GM18873 (cell line): ENCODE measurements around the gene KCNB1.

ENCODE experiments used
- ATAC-seq: cut with Tn5 transposase; IDR thresholded peaks from one replicate; pipeline ENCODE4 v1.9.1; 2021; ENCODE audit warnings: mild to moderate bottlenecking, moderate library complexity, moderate number of reproducible peaks; ENCODE audit not compliant: unreplicated experiment, low FRiP score

The KCNB1 gene

DNA sequence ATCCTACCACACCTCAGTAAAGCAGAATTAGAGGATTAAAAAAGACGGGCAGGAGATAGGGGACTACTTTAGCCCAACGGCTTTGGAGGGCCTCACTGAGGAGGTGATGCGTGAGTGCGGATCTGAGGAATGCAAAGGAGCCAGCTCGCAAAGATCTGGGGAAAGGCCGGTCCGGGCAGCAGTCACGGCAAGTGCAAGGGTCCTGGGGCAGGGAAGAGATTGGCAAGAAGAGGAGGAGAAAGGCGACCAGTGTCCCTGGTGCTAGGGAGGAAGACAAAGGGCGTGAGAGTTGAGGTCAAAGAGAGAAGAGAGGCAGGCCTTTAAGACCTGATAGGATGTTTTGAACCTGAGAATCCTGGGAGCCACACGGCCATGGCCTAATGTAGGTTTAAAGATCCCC, 86.8 kb downstream of the KCNB1 start:
- no peak for ATAC-seq

DNA sequence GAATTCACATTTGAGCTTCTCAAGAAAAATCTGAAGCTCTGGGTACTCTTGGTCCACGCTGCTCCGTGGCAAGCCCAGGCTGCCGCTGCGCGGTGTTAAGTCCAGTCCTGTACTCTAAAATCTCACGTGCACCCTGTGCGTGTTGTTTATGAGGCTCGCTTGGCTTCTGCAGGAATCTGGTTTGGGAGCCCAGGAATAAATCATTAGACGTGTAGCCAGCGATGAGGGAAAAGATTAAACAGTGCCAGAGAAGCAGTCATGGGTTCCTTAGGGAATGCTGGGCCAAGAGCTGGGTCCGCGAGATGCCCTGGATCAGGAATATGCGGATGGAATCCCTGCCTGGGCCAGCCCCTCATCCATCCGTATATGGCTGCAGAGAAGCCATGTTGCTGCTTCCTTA, 87.3 kb downstream of the KCNB1 start:
- ATAC-seq, result no peak

DNA sequence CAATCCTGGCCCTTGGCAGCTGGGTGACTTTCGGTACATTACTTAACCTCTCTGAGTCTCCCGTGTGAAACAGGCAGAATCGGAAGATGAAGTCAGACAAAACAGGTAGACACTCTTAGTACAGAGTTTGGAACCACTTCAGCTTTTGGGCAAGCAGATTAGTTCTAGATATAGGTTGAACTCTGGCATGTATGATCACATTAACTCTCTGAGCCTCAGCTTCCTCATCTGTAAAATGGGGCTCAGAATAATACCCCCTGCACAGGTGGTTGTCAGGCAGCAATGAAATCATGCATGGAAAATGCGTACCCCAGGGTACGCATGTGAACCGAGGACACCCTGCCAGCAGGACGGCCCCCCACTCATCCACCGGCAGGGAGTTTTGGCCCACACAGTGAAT, 87.7 kb downstream of the KCNB1 start:
- ATAC-seq, result no peak

DNA sequence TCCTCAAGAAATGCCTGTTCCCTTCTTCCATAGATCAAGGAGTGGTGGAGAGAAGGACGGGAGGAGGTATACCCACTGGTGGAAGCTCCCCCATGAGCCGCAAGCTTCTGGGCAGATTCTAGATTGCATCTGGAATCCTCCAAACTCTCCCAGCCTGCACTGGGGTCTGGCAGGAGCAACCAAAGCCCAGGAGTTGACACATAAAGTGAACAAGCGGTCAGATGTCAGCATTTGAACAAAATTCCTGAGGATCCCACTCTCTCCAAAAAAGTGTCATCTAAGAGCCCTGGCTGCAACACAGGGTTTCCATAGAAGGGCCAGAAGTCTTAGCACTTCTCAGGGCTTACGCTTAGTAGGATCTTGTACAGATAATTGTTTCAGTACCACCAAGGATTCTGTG, 88.2 kb downstream of the KCNB1 start:
- ATAC-seq, result no peak

DNA sequence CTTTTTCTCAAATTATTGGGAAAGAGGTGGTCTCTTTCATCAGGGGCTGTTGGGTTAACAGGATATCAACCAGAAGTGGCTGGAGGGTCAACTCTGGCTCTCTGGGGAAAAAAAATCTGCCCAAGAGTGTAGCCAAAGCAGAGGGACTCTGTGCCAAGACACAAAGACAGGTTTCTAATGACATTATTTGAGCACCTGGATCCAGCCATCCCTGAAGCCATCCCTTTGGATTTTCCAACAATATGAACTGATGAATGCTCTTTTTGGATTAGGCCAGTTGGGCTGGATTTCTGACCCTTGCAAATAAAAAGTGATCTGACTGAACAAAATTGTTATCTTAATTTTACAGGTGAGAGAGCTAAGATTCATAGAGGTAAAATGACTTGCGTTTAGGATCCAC, 88.7 kb downstream of the KCNB1 start:
- no peak for ATAC-seq

DNA sequence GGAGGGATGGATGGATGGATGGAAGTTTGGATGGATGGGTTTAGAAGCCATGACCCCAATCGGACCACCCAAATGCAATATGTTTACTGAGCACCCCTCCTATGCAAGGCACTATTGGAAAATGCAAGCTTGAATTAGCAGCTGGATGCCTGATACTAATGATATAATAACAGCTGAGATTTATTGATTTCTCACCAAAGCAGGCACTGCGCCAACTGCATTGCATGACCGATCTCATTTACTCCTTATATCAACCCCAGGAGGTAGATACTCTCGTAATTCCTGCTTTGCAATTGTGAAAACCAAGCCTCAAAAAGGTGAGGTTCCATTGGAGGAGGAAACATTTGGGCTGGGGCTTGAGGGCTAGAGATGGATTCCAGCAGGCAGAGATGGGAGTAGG, 89.7 kb downstream of the KCNB1 start:
- ATAC-seq, result no peak

DNA sequence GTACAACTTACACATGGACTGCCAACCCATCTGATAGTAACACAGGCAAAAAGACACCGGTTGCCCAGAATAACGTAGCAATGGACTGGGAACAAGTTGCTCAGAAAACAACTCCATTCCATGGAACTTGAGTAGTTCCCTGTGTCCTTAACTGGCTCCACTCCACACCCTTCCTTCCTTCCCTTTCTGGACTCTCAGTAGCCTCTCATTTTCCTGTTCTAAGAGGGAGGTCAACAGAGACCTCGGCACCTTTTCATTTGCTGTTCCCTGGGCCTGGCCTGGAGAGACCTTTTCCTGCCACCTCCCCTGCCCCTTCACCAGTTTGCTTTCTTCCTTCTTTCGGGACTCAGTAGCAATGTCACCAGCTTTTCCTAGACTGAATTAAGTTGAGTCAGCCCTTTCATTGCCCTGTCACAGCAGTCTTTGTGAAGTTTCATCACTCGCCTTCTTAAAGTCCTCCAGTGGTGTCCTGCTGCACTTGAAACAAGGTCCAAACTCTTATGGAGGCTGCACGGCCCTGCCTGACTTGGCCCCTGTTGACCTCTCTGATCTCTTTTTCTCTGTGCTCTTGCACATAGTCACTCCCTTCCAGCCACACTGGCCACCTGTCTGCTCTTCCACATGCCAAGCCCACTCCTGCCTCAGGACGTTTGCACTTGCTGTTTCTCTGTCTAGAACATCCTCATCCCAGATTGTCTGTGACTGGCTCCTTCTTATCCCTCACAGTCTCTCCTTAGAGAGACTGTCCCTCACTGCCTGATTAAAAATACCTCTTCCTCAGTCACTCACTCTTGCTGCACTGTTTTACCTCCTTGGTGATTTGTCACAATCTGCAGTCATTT, 90.8 kb downstream of the KCNB1 start:
- no peak for ATAC-seq

DNA sequence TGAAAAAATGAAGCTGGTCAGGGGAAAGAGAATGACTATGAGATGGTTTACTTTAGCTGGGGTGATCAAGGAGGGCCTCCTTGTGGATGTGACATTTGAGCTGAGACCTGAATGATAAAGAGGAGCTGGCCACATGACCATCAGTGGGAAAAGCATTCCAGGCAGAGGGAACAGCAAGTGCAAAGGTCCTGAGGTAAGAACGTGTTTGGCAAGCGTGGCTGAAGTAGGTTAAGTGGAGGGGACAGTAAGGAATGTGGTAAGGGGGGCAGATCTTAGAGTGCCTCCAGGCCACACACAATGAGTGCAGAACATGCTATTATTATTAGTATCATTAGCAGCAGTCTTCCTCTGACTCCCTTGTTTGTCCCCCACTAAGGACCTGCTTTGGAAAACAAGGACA, 92.6 kb downstream of the KCNB1 start:
- no peak for ATAC-seq

DNA sequence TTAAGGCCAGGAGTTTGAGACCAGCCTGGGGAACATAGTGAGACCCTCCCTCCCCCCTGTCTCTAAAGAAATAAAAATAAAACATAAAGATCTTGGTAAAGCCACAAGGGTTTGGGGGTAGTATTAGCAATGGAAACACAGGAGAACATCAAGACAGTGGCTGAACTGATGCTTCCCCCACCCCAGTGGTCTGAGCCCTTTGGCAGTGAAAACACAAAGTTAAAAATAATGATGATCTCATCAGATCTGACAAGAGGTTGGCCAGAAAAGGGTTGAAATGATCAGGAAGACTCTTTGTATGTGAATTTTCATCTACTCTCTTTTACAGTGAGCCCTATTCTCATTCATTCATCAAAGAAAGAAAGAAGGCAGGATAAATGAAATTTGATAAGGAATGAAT, 93.7 kb downstream of the KCNB1 start:
- no peak for ATAC-seq

DNA sequence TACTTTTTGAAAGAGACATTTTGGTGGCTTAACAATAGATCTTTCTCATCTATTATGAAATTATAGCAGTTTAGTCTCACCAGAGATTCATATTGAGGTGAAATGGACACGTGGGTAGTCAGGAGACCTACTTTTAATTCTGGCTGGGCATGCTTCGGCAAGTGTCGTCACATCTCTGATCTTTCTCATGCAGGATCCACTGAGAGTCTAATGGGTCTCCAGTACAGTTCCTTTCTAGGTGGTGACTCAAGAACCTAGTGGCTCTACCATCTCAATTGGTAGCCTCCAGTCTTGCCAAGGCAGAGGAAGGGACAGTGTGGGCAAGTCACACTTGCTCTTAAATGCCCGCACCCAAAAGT, 94.9 kb downstream of the KCNB1 start:
- ATAC-seq, result no peak

DNA sequence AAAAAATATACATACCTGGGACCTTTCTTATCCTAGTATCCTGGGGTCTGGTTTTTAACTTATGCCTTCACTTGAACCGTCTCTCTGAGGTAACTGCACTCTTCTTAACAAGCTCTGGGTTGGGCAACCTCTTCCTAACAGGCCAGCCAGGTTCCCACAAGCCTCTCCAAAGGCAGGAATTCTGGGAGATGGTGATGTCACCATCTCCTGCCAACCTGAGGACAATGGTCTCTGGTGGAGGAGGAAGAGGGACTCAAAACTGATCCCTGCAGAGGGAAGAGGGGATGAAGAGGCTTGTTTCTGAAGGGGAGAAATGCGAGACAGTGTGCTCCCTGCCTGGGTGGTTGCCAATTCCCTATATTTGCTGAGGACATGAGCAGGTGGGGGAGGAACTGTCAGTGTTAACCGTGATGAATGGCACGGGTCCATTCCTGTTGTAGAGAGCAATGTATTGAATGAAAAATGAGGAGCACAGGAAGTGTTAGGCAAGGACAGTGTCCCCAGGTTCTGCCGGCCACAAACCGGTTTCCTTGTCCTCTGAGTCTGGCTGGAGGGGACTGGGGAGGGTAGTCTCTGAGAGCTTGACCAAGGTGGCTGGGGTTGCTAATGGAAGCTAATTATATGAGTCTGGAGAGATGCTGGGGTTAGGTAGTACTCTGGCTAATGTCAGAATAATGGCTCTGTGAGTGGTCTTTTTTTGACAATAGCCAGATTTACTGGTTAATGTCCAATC, 95.5 kb downstream of the KCNB1 start:
- no peak for ATAC-seq

DNA sequence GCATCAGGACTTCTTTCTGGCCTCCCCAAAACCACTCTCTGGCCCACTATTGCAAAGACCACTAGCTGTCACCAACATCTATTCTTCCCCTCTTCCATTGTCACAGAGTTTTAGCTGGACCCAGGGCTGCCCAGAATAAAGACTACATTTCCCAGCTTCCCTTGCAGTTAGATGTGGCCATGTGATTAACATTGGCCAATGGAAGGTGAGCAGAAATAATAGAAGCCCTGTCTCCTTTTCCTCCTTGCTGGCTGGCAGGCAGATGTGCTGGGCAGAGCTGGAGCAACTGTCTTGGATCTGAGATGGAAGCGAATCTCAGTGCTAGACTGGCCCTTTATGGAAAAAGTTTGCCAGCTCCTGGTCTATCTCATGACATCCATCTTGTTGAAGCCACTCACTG, 97.0 kb downstream of the KCNB1 start:
- ATAC-seq, result no peak

DNA sequence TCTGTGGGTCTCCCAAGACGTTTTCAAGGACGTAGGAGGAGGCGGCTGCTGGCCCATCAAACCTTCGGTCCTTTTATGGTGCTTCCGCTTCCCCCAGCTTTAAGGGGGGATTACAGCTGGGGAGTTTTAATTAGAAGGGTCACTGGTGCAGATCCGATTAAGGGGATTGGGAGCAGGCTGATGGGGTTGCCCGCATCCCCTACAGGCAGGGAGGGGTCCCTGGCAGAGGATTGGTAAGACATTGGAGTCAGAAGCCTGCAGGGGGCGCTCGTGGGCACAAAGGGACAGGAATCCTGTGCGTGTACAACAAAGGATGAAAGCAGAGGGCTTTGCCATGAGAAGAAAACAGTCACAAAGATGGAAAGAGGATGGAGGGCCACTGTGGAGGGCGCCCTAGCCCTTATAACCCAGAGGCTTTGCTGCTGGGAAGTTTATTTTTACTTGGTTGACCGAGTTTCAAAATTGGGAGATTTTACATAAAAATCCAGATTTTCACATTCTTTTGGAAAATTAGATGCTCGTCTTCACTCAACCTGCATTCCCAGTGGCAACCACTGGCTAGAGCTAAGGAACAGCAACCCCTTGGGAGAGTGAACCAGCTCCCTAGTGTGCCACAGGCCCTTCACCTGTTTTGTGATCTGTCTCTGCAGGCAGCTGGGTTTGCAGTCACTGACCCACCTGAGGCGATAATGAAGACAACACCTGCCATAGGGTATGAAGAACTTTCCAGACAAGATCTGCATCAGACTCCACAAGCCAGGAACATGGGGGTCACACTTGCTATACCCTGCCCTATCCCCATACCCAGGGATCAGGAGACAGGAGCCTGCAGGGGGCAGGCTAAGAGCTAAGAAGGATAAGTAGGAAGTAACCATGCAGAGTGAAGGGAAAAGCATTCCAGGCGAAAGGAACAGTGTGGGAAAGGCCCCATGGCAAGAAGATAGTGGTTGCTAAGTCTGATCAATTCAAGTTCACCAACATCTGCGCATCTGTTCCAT, 97.7 kb downstream of the KCNB1 start:
- no peak for ATAC-seq

DNA sequence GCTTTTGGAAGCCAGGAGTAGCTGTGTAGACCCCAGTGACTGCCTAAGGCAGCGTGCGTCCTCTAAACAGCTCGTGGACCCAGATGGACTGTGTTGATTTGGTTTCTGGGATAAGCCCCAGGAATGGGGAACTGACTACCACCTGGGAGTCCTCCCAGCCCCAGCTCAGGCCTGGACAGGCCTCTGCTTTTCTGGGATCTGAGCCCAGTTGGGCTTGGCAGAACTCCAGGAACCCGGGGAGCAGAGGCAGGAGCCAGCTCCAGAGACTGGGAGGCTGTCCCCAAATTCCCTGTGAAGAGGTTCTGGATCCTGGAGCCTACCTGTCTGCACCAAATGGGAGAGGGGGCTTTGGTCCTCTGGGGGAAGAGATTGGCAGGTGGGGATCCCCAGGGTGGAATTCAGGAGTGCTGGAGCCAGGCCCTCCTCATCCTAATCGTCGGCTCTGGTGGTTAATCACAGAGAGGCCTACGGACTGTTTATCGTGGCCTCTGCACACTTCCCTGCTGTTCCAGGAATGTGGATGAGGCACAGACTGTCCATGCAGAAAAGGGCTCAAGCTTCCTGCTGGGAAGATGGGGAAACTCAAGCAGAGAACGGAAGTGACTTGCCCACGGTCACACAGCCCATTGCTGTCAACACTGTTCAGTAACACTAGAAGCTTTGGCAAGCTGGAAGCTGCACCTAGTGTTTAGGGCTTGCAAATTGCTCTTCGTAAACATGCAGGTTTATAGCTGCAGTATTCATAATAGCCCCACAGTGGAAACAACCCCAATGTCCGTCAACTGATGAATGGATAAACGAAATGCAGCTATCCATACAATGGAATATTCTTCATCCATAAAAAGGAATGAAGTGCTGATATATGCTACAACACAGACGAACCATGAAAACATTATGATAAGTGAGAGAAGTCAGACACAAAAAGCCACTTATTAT, 100.6 kb downstream of the KCNB1 start:
- ATAC-seq, result no peak

DNA sequence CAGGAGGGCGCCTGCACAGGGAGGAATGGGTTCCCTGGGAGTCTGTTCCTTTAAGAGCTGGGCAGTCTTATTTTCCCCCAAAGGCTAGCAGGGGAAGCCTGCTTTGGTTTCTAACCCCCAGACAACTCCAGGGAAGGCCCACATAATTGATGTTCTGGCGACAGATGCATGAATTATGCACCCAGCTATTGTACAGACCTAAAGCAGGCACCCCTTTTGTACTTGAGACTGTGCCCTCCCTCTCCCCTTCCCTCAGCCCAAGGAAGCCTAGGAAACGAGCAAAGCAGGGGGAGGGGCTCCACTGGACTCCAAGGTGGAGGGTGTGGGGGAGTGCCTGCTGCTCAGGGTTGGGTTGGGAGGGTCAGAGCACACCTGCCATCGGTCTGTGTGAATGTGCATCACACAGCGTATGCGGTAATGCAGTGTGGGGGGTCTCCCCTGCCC, 102.1 kb downstream of the KCNB1 start:
- ATAC-seq, result no peak

DNA sequence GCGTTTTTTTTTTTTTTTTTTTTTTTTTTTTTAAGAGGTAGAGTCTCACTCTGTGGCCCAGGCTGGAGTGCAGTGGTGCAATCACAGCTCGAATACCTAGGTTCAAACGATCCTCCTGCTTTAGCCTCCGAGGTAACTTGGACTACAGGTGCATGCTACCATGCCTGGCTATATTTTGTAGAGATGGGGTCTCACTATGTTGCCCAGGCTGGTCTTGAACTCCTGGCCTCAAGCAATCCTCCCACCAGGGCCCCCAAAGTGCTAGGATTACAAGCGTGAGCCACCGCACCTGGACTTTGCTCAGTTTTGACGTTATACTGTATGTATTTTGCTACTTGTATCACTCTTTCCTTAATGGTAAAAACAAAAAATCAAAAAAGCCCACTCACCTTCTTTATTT, 103.1 kb downstream of the KCNB1 start:
- ATAC-seq, result no peak

DNA sequence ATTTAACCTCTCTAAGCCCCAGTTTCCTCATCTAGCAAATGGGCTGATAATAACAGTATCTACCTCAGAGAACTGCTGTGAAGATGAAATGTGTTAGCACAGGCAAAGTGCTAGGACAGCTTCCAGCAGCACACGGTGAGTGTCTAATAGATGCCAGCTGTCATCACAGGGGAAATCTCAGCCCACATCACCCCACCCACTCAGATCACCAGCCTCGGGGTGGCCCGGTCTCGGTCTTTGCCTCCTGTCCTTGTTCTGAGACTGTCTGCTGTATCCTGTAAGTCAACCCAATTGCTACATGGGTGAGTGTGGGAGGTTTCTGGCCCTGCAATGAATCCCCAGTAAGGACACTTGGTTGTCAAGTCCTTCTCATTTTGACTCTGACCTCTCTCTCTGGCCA, 105.1 kb downstream of the KCNB1 start:
- no peak for ATAC-seq

DNA sequence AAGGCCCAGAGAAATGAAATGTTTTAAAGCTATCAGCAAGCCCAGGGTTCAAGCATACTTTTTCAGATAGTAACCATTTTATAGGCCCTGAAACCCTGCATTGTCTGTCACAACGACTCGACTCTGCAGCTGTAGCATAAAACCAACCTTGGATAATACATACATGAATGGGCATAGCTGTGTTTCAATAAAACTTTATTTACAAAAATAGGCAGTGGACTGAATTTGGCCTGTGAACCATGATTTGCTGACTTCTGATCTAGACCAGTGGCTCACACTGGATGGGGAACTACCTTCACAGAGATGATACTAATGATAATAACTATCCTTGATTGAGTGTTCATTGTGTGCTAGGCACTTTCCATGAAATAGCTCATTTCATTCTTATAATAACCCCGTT, 107.3 kb downstream of the KCNB1 start:
- no peak for ATAC-seq

DNA sequence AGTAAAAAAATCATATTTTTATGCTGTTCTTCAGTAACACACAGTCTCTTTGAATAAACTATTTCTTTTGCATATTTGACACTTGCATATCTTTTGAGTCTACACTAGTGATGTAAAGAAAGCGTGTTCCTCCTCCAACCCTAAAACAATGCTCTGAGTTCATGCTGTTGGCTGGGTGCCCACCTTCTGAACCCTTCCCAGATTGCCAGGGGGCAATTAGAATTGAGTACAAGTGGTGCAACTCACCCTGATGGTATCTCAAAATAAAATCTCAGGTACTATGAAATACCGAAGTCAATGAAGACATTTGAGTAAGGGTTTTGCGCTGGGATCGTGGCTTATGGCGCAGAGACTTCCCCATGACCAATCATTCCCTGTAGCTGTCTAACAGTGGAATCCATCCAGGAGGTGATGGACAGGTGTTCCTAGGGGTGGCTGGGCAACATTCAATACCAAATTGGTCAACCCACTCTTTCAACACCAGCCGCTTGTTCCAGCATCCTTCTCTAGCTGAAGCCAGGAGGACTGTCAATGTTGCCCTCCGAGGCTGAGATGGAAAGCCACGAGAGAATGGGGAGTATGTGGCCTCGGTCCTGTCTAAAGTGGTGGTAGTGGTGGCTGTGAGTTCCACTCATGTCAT, 110.3 kb downstream of the KCNB1 start:
- no peak for ATAC-seq
